ENCODE data around the gene TMX4. TPM values are rescaled to one million over a fixed set of nuclear protein-coding genes. Genes with fewer than 3 reads are reported as not detected.

TMX4 gene
- total RNA-seq, 1 experiment from 2014 or later, result 12.0 TPM

- H4K20me1 ChIP-seq (ENCODE audit: insufficient read depth), result no peaks in the 10 kb centered on the region; the same call in 1 of the 2 replicates
- H2AFZ ChIP-seq (ENCODE audit: low read depth, low read length, poor library complexity, severe bottlenecking), result no peak overlapping the region
- no peak overlapping the region for H3K4me3 ChIP-seq (replicated peaks in 1 of 2; ENCODE audit: low read depth in 1 of 2, low read length in 2 of 2)
- ChIA-PET CTCF (interaction anchor here (1.4 to 7.8 kb wide), 2 partner anchors 8 to 674 kb away, joined by 4 to 66 read pairs; no protein-coding TSS in a partner anchor), POLR2A (no interaction called here), RAD21 (ENCODE audit: low non-redundant PET in 1 of 2, low total read pairs in 2 of 2, uncharacterized antibody in 2 of 2, unreplicated experiment in 2 of 2) (no interaction called here)
- no TSS peak for BruUV-seq (replicated peaks)
- no peak overlapping the region for H3K4me2 ChIP-seq (ENCODE audit: low read length)
- H3K9me3 ChIP-seq (ENCODE audit: control insufficient read depth in 1 of 2, insufficient read depth in 1 of 2, low read depth in 1 of 2, low read length in 2 of 2), result no peaks in the 10 kb centered on the region
- no peaks in the 10 kb centered on the region for H3K27me3 ChIP-seq (ENCODE audit: insufficient read depth, low read length)
- TF ChIP-seq ZFX (IDR thresholded peaks at IDR 0.05) (no peak), EGR1 (IDR thresholded peaks at IDR 0.05; ENCODE audit: low read depth) (no peak), POLR2AphosphoS5 (IDR thresholded peaks at IDR 0.05; ENCODE audit: low read depth, low read length) (no peak)
- intact Hi-C loops (cut with micrococcal nuclease), result no loop called here
- no peaks in the 10 kb centered on the region for H3K36me3 ChIP-seq (ENCODE audit: control insufficient read depth in 1 of 2, insufficient read depth in 2 of 2, low read length in 2 of 2)
- no peak overlapping the region for H3K9ac ChIP-seq (ENCODE audit: low read length)
- no peak overlapping the region for H3K27ac ChIP-seq (ENCODE audit: low read depth, low read length)
- no peak for ATAC-seq
- H3K79me2 ChIP-seq (ENCODE audit: insufficient read depth, low read length), result no peaks in the 10 kb centered on the region
- no peaks in the 10 kb centered on the region; a peak in 1 of 4 replicates for H3K4me1 ChIP-seq (ENCODE audit: control insufficient read depth in 1 of 2, insufficient read depth in 2 of 2, low read length in 2 of 2)
- DNase-seq (ENCODE audit: low read depth, low spot score), result no peak
- no peaks in the 10 kb centered on the region for H3K9me2 ChIP-seq (ENCODE audit: insufficient read depth)
Observed at GRCh38 chr20:8045946-8046345, 26.4 kb upstream of the TMX4 start.

- BruUV-seq (replicated peaks), result no TSS peak
- peak; percentile 91 for ATAC-seq
- POLR2A ChIA-PET, result no interaction called here
Observed at GRCh38 chr20:8043687-8044282, 24.2 kb upstream of the TMX4 start.

More at GRCh38 chr20:8043687-8044282, 24.2 kb upstream of the TMX4 start:
- H3K4me1 ChIP-seq (ENCODE audit: control insufficient read depth in 1 of 2, insufficient read depth in 2 of 2, low read length in 2 of 2), result no peaks in the 10 kb centered on the region; a peak in 1 of 4 replicates
- H3K79me2 ChIP-seq (ENCODE audit: insufficient read depth, low read length), result no peaks in the 10 kb centered on the region
- TF ChIP-seq EZH2 (IDR thresholded peaks at IDR 0.05), result no peak
- TF ChIP-seq RAD21 (IDR thresholded peaks at IDR 0.05; ENCODE audit: low read depth), result peak; percentile 69
- no peak for TF ChIP-seq SRF (IDR thresholded peaks at IDR 0.05; ENCODE audit: low read depth)
- peak; percentile 46 to 61 (median 55); a peak in 5 of 6 replicates for TF ChIP-seq CTCF (IDR thresholded peaks at IDR 0.05 in 2 of 3, conservative IDR thresholded peaks at IDR 0.05 in 1 of 3; ENCODE audit: borderline replicate concordance in 1 of 3, insufficient read depth in 1 of 3, low read depth in 2 of 3, low read length in 2 of 3)
- no peak for TF ChIP-seq SP1 (IDR thresholded peaks at IDR 0.05; ENCODE audit: low read depth)
- no peaks in the 10 kb centered on the region; the same call in 1 of the 2 replicates for H4K20me1 ChIP-seq (ENCODE audit: insufficient read depth)
- H3K9me2 ChIP-seq (ENCODE audit: insufficient read depth), result no peaks in the 10 kb centered on the region
- no peaks in the 10 kb centered on the region for H3K27me3 ChIP-seq (ENCODE audit: insufficient read depth, low read length)
- H3K9me3 ChIP-seq (ENCODE audit: control insufficient read depth in 1 of 2, insufficient read depth in 1 of 2, low read depth in 1 of 2, low read length in 2 of 2), result no peaks in the 10 kb centered on the region
- H3K36me3 ChIP-seq (ENCODE audit: control insufficient read depth in 1 of 2, insufficient read depth in 2 of 2, low read length in 2 of 2), result no peaks in the 10 kb centered on the region
- peak overlapping the region; percentile 30 for H2AFZ ChIP-seq (ENCODE audit: low read depth, low read length, poor library complexity, severe bottlenecking)
- peak; percentile 60 for DNase-seq (ENCODE audit: low read depth, low spot score)
- CTCF ChIA-PET, result interaction anchor here (0.6 to 7.8 kb wide), 25 partner anchors 9 to 1526 kb away, joined by 3 to 66 read pairs (median 5); partner anchors contain the start of gene PLCB1
- H3K4me3 ChIP-seq (replicated peaks in 1 of 2; ENCODE audit: low read depth in 1 of 2, low read length in 2 of 2), result no peak overlapping the region
- peak overlapping the region; percentile 33; the same call in 1 of the 2 replicates for H3K4me2 ChIP-seq (ENCODE audit: low read length)
- no peak overlapping the region for H3K27ac ChIP-seq (ENCODE audit: low read depth, low read length)
- intact Hi-C loops (cut with micrococcal nuclease), result loop anchor here (1.0 to 5.0 kb wide), 3 partner anchors 264 to 677 kb away; no protein-coding TSS in a partner anchor
- RAD21 ChIA-PET (ENCODE audit: low non-redundant PET in 1 of 2, low total read pairs in 2 of 2, uncharacterized antibody in 2 of 2, unreplicated experiment in 2 of 2), result interaction anchor here (0.6 to 1.0 kb wide), 4 partner anchors 107 to 679 kb away, joined by 3 to 5 read pairs (median 3); no protein-coding TSS in a partner anchor
- no peak overlapping the region for H3K9ac ChIP-seq (ENCODE audit: low read length)

All from HCT116 (cell line).